A204.1 (cell line): ENCODE results near the gene COMMD4.
"Not testable (repeated sequence)": the region's sequence is repeated elsewhere in the genome, so short reads cannot be mapped to it uniquely, and the experiment has no call there.

Source experiments
- FAIRE-seq: peaks from 2 replicates; lab custom pipeline; 2012; peaks lifted over from hg19 to GRCh38; lab: Jason Lieb, UNC

The COMMD4 gene

GRCh38 chr15:75335705-75336355 lies at the start of gene COMMD4:
Gene COMMD4 (plus strand): TSS chr15:75336063. CDS start chr15:75336090, 27 bp downstream.
- FAIRE-seq: peak; percentile 84

DNA sequence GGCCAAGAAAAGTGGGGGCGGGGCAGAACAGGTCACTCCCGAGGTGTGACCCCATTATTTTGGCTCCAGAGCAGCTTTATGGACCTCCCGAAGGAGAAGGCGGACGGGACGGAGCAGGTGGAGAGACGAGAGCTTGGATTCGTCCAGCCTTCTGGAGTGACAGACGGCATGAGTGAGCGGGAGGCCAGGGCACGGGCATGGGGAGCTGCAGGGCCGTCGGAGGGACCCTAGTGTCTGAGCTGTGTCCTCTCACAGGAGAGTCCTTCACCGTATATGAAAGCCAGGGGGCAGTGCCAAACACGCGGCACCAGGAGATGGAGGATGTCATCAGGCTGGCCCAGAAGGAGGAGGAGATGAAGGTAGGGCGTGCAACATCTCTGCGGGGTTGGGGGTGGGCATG lies 42.2 kb upstream of the COMMD4 start:
- FAIRE-seq: not testable (repeated sequence)

DNA sequence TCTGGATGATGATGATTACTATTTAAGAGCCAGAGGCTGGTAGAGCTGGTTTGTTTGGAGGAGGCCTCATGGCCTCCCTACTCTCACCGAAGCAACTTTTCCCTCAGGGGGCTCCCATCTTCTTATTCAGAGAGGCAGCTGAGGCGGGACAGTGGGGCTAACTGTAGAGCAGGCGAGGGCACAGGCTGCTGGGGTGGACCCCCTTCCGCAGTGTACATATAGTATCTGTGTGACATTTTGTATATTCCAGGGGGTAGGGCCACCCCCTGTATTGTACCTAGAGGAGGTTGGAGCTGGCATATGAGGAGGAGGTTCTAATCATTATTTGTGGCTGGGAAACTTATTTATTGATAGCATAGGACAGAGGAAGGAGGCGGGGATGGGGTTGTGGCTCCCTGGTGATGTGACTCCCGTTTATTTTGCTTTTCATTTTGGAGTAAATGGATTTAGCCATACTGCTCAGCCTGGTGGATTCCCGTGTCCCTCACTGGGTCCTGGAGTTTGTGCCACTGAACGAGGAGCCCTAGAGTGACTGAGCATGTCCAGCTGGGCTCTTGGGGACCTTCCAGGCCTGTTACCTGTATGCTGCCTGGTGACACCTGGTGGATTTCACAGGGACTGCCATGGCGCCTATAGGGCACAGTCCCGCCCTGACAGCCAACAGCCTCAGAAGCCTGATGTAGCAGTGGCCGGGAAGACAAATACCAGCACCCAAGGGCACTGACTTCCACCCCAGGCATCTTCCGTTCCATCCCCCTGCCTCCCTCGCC lies 37.1 kb upstream of the COMMD4 start:
- not testable (repeated sequence) for FAIRE-seq

DNA sequence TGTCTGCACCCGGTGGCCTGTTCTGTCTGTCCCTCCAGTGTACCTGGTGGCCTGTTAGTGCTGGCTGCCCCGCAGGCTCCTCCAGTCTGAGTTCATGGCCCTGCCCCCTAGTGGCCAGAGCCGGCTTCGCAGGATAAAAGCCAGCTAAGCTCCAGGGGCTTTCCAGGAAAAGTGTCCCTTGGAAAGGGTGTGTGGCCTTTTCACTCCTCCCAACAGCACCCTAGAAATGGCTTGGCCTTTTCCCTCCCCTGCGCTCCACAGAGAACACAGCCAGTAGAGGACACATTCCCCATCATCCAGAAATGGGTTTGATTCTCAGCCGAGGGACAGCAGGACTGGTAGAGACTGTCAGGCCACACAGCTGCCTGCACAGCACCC lies 36.6 kb upstream of the COMMD4 start:
- FAIRE-seq: not testable (repeated sequence)

DNA sequence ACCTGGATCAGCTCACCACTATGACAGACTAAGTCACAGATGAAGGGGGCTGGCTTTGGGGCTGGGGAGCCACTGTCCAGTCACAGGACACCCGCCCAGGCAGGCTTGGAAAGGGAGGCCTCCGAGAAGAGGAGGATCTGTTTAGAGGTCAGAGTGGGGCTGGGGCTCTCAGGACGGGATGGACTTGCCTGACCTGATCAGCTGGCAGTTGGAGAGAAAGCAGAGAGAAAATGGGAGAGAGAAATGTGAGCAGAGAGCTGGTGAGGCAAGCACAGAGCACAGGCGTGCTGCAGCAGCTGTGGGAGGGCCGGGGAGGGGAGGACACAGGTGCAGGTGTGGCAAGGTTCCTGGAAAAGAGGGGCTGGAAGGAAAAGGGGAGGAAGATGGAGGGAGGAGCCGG lies 35.8 kb upstream of the COMMD4 start:
- not testable (repeated sequence) for FAIRE-seq

DNA sequence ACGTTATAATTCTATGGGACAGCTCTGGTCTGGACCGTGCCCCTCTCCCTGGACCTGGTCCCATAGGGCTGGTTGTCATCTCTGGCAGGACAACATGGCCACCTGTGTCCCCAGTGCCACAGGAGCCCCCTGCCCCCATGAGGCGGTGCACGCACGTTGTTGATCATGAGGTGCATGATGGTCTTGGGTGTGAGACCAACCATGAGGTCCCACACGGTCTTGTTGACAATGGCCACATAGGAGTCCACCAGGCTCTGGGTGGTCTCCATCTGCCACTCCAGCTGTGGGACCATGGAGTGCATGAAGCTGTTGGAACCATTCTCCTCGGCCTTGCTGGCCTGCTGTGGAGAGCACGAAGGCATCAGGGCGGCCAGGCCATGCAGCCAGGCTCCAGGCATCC lies 33.5 kb upstream of the COMMD4 start:
- FAIRE-seq: no peak

GRCh38 chr15:75302753-75303152 lies 33.1 kb upstream of the COMMD4 start:
- not testable (repeated sequence) for FAIRE-seq

DNA sequence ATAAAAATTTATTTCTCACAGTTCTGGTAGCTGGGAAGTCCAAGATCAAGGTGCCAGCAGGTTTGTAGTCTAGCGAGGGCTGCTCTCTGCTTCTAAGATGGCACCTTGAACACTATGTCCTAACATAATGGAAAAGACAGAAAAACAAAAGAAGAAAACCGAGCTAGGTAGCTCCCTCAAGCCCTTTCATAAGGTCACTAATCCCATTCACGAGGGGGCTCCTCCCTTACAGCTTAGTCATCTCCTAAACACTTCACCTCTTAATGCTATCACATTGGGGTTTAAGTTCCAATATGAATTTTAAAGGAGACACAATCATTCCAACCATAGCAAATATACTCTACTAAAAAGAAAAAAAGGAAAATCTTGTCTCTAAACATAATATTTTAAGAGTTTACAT lies 29.7 kb upstream of the COMMD4 start:
- no peak for FAIRE-seq

GRCh38 chr15:75307778-75308390 lies 28.0 kb upstream of the COMMD4 start:
- FAIRE-seq: no peak

GRCh38 chr15:75309711-75310110 lies 26.2 kb upstream of the COMMD4 start:
- no peak for FAIRE-seq

GRCh38 chr15:75312548-75312947 lies 23.3 kb upstream of the COMMD4 start:
- not testable (repeated sequence) for FAIRE-seq

DNA sequence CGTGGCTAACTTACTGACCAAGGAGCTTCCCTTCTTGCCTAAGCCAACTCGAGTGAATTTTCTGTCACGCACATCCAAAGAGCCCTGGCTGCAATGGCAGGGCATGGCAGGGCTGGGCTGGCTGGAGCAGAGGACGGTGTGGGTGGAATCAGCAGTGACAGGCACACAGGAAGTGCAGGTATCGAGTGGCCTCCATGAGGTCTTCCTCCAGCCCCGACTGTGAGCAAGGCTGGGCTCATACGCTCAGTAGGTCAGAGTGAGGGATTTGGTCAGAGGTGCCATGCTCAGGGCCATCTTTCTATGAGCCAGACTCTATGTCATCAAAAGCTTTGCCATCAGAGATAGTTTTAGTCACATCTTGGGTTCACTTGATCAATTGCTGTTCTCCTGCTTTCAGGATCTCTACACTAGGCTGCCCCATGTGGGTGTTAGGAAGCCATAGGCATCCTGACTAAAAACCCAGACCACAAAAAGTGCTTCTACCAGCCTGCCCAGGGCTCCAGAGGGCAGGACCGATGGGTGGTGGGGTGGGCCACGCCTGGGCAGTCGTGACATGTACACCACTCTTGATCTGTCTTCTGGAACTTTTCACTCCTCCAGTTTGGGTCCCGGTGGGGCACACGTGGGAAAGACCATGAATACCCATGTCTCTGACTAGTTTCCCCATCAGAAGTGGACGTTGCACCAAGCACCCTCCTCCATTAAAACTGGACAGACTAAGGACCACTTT lies 22.6 kb upstream of the COMMD4 start:
- FAIRE-seq: no peak

GRCh38 chr15:75314552-75315290 lies 21.1 kb upstream of the COMMD4 start:
- no peak for FAIRE-seq

DNA sequence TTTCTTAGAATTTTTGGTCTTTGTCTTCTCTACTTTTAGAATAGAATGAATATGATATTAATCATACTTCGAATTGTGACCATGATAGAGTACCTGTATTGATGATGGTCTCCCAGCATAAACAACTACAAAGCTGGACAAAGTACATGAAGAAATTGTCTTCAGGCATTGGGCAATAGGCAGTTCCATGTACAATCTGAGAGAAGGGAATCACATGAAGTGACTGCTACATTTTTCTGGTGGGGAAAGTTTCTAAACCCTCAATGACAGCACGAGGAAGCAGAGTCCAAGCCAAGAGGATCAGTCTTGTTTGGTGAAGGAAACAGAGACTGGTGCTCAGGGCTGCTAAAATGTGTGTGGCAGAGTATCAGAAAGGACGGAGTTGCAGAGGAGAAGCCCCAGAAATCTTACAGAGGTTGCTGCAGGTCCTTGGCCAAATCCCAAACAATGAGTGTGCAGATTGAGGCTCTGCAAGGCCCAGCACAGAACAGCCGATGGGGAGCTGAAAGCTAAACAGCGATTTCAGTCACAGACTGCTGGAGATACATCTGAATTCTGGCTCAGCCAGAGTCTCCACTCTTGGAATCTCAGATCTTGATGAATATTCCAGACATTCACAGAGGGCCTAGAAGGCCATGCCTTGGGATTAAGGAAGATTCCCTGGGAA lies 16.5 kb upstream of the COMMD4 start:
- not testable (repeated sequence) for FAIRE-seq

- FAIRE-seq: no peak
These were observed 14.2 kb upstream of the COMMD4 start for GRCh38 chr15:75321711-75322110.

- no peak for FAIRE-seq
These were observed 9.9 kb upstream of the COMMD4 start for GRCh38 chr15:75325922-75326321.

DNA sequence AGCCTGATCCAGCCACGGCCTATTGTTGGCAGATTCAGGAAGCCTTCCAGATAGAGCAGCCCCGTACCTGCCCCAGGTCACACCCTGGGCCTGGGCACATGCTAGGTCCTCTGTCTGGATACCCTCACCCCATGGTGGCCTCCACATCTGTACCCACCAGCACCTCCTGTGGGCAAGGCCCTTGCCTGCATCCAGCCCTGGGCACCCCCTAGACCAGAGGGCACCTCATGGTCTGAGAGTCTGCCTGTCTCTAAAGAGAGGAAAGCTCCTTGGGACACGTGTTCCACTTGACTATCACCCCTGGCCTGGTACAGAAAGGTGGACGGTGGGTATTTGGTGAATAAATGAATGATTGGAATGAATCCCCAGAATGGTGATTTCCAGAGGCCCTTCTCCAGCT lies 8.9 kb upstream of the COMMD4 start:
- no peak for FAIRE-seq

DNA sequence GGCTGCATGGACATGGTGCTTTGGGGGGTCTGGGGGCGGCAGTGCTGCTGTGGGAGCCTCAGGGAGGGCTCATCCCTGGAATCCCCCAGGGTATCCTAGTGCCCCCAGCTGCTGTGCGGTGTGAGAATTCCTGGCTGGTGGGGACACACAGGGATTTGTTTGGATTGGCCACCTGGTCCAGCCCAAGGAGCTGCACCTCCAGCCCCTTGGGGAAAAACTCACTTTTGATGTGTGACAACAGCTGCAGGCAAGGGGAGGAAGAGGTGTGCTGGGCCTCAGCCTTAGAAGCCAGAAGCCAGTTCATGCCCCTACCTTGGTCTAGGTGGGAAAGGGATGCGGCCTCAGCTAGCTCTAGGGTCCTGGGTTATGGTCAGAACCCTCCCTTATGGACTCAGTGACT lies 8.4 kb upstream of the COMMD4 start:
- FAIRE-seq: no peak

DNA sequence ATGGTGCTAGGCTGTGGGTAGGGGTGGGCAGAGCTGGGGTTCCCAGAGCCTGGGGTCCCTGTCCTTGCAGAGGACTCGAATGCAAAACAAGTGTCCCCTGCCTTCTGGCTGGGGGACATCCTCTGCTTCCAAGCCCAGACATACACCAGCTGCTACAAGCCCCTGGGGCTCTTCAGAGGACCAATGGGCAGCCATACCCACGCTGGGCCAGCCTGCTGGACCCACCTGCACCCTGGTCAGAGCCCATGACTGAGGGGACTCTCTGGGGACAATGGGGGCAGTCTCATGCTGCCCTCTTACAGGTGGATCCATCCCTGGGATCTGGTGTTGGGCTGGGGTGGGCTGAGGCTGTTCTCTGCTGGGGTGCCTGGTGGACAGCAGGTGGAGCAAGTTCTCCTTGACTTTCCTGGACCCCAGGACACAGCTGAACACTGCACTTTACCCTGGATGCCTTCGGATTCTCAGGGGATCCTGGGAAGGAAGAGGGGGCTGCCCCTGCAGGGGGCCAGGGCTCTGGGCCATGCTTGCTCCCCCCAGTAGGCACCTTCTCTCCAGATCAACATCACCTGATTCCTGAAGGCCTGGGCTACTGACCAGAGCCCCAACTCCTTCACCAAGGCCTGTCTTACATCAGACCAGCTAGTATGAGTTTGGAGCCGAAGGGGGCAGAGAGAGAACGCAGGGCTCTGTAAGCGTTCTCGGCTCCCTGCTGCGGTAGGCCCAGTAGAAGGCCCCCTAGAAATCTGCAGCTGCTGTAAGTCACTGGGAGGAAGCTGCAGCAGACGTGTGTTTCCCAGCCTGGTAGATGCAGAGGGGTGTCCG lies 7.2 kb upstream of the COMMD4 start:
- no peak for FAIRE-seq

DNA sequence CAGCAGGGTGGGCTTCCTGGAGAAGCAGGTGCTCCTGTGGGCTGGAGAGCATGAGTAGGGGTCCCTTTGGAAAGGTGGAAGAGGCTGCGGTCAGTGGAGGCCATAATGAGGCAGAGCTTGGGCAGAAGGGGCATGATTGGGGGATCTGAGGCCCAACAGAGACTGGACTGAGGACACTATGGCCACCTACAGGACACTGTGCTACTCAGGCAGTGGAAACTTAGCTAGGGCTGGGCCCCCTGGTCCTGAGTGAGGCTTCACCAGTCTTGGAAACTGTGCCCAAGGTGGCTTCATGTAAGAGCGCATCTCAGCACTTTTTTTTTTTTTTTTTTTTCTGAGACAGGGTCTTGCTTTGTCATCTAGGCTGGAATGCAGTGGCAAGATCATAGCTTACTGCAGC lies 6.3 kb upstream of the COMMD4 start:
- no peak for FAIRE-seq

DNA sequence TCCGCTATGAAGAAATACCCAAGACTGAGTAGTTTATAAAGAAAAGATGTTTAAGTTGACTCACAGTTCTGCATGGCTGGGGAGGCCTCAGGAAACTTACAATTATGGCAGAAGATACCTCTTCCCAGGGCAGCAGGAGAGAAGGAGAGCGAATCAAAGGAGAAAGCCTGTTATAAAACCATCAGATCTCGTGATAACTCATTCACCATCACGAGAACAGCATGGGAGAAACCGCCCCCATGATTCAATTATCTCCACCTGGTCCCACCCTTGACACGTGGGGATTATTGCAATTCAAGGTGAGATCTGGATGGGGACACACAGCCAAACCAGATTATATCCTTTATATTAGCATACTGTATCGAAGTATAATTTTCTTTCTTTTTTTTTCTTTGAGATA lies 3.8 kb upstream of the COMMD4 start:
- not testable (repeated sequence) for FAIRE-seq
